Kidney glomerular epithelial cell (primary cell): ENCODE results near the gene GRIK3.
"Not testable (repeated sequence)": the region's sequence is repeated elsewhere in the genome, so short reads cannot be mapped to it uniquely, and the experiment has no call there.

Experiments used
- DNase-seq: peaks from one replicate; lab custom pipeline; 2025; lab: John Stamatoyannopoulos, UW

Gene GRIK3

DNA sequence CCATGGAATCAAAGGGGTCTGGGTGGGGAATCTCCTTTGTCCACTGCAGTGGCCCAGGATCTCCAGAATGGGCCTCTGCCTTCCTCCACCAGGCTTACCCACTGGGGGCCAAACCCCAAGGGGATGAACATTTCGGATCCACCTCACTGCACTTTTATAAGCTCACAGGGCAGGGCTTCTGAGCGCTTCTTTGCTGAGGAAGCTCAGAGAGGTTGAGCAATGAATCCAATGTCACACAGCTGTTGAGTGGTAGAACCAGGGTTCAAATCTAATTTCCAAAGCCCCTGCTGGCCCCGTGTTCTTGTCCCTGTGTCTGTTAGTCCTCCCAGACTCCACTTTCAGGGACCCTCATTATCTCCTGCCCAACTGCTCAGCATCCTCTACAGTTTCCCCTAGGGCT lies 250.8 kb downstream of the GRIK3 start:
- no peak for DNase-seq

DNA sequence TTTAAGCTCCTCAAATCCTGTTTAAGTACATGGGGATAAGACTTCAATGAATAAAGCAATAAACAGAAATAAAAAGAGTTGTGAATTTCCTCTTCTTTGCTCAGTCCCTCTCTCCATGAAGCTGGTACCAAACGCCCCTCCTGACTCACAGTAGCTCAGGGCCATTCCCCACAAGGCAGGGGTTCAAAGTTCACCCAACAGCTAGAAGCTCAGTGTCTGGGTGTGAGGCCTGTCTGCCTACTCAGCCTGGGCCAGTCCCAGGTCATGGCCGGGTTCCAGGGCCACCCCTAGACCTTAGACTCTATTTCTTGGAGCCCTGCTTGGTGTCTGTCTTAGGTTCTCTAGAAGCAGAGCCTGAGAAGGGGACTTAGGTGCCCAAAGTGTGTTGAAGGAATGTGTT lies 251.5 kb downstream of the GRIK3 start:
- DNase-seq: no peak

DNA sequence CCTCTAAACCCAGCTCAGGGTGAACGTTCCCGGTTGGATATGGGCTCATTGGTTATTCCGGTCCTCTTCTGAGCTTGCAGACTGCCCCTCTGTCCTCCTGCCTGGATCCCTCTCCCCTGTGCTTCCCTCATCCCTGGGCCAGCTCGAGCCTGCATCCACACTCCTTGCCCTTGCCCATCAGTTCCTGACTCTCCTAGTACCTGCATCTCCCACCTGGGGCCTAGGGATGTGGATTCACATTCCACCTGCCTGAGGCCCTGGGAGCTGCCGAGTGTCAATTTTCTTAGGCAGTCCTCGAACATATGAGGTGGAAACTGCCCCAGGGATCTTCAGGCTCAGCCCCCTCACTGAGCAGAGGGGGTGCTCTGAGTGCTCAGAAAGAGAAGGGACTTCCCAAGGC lies 252.2 kb downstream of the GRIK3 start:
- DNase-seq: no peak

DNA sequence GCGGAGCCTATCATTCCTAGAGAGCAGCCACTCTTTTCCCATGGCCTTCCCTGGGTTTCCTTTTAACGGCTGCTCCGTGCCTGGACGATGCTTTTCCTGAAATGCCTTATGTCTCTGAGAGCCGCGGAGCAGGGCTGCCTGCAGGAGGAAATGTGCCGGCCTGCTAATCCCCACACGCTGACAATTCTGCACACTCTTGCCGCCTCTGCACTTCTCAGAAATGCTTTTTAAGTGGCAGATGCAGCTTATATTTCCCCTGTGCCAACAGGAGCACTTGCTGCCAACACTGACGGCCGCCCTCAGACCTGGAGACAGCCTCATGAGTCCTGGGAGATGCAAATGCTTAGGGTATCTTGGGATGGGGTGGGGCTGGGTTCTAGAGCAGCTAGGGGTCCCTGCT lies 253.2 kb downstream of the GRIK3 start:
- DNase-seq: no peak

DNA sequence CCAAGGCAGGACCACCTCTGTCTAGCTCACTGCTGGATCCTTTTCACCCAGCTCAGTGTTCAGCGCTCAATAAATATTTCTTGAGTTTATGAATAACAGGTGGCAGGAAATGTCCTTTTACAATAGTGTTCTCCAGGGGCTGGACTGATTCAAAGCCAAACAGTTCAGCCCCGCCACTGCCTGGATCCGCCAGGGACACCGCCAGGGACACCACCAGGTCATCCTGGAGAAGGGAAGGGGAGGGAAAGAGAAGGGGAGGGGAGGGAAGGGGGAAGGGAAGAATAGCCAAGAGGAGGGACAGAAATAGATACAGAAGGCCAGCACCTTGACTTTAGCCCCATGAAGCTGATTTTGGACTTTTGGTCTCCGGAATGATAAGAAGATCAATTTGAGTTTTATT lies 255.6 kb downstream of the GRIK3 start:
- no peak for DNase-seq

DNA sequence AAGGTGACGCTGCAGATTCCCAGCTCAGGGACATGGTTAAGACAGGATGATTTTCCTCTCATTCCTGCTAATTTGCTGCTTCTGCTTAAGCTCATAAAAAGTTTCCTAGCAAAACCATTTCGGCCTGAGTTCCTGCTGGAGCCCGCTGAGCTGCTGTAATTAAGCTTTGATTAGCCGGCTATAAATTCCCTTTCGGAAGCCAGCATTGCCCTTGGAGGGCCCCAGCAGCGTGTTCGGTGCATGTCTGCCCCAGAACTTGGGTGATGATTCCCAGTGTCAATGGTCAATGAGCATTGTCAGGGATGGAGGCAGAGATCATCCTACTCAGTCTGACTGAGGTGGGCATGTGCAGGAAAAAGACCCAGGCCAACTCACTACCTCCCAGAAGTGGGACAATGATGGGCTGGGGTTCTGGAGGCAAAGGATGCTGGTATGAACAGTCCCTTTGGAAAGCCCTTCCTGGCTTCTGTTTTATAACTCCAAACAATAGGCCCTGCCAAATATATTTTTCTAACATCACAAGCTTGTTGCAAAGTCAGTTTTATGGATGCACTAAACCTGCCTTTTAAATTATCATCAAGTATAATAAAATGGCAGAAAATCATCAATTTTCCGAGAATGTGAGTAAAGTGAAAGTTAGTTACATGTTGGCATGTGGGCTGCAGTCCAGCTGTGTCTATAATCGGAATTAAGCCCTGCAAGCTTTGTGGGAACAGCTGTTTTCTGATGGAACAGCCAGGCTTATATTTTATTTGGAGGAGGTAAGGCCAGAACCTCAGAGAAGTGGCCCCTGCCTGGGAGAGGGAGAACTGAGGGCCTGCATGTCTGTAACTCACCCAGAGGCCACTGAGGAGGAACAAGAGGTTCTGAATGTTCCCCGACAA lies 257.1 kb downstream of the GRIK3 start:
- DNase-seq: no peak

DNA sequence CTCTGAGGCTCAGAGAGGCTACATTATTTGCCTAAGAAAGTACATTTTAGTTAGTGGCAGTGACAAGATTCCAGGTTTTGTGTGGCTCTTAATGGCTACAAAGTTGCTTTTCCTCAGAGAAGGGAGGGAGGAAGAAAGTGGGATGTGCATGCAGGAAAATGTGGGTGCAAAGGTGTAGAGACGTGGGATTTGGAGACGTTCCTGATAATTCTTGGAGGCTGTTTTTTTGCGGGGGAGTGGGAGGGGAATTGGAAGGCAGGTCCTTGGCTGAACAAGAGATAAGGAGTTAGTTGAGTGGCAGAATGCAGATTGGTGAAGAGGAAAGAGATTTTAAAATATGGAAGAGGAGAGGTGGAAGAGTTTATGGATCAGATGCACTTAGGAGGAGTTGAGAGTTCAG lies 258.1 kb downstream of the GRIK3 start:
- DNase-seq: no peak

DNA sequence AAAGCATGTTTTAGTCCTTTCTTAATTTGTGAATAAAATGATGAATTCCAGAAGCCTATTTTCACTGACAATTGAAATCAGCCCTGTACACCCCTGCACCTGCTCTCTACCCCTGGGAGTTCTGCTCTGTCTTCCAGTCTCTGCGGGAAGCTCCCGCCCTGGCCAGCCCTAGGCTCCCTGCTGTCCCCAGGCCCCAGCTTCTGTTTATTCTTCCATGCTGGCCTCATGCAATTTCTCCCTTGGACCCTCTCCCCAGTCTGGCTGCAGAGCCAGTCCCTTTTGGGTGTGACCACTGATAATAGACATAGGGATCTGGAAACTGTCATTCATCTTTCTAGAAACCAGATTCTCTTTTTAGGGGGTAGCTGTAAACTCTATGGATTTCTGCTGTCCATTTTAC lies 258.6 kb downstream of the GRIK3 start:
- DNase-seq: no peak

DNA sequence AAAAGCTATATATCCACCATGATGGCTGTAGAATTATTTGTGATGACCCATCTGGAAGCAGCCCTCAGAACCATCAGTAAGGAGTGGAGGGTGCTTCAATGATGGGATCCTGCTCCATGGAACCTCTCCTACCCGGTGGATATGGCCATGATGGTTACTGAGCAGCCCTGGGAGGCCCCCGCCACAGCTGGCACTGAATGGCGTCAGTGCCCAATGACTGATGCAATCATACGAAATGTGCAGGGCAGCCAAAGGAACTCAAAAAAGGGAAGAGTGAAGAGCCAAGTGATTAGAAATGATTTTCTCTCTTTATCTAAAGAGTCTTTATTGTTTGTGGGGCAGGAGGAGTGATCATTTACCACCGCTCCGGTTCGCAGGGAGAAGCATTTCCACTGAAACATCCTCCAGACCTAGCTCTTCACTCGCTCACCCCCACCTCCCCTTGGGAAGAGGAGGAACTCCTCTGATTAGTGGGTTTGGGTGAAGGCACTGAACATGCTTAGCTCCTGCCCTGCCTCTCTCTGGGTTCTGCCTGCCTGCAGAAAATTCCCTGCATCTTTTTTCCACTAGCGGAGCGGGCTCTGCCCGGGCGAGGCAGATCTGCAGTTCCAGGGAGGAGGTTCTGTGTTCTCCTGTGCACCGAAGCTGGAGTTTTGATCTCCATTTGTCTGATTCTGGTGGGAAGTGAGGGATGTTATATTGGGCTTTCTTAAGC lies 260.3 kb downstream of the GRIK3 start:
- DNase-seq: no peak

DNA sequence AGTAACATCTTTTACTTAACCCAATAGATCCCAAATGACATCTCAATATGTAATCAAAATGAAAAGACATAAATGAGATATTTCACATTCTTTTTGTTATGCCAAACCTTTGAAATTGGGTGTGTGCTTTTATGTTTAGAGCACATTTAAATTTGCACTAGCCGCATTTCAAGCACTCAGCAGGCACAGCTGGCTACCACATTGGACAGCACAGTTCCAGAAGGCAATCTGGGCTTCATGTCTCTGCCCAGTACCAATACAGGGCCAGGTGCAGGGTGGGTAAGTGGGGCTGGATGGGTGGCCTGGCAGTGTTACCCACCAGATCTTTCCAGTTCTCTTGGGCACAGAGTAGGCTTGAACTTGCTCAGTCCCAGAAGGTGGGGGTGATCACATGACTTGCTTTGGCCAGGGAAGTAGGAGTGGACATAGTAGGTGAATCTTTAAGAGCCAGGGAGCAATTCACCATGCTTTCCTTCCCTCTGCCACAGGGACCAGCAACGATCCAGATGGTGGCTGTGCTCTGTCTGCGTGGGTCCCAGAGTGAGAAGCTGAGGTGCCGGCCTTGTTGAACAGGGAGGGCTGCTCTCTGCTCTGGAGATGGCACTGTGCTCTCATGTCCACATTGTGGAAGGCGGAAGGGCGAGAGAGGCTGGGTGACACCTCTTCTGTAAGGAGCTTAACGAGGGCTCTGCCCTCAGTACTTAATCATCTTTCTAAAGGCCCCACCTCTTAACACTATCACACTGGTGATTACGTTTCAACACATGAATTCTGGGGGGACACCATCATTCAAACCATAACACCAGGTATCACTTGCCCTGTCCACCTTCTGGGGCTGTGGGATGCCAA lies 261.4 kb downstream of the GRIK3 start:
- DNase-seq: no peak

DNA sequence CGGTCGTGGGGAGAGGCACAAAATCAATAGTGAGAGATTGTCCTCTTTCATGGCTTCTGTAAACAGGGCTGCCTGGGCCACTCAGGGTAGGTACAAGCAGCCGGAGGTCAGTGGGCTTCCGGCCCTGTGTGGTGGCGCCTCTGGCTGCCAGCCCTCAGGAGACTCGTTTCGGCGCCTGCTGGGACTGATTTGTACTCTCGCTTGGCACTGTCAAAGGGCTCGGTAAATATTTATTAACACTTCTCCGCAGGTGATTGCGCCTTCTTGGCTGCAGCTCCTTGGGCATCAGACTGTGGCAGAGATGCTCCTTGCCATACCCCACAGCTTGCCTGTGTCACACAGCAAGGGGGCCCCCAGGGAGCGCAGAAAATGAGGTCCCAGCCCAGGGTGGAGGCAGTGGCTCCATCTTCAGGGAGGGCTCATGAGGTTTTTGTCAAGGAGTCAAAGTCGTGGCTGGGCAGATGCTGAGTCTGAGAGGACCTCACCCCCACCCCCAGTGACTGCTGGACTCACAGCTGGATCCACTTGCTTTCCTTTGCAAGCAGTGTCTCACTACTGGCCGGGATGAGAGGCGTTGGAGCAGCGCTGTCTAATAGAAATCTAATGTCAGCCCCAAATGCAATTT lies 262.5 kb downstream of the GRIK3 start:
- DNase-seq: no peak

DNA sequence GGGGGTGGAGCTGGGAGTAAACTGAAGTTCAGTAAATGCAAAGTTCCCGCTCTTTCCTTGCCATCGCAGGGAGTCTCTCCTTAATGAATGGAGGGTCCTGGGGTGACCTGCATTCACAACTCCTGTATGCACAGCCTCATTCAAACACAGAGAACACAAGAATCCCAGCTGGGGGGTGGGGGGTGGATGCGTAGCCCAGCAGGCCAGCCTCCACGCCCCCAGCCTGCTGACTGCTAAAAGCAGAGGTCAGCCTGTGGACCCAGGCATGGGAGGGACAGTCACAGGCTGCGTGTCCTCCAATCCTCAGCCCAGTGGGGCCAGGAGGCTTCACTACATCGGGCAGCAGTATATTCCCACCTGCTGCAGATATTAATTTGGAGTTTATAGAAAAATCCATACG lies 263.1 kb downstream of the GRIK3 start:
- no peak for DNase-seq

DNA sequence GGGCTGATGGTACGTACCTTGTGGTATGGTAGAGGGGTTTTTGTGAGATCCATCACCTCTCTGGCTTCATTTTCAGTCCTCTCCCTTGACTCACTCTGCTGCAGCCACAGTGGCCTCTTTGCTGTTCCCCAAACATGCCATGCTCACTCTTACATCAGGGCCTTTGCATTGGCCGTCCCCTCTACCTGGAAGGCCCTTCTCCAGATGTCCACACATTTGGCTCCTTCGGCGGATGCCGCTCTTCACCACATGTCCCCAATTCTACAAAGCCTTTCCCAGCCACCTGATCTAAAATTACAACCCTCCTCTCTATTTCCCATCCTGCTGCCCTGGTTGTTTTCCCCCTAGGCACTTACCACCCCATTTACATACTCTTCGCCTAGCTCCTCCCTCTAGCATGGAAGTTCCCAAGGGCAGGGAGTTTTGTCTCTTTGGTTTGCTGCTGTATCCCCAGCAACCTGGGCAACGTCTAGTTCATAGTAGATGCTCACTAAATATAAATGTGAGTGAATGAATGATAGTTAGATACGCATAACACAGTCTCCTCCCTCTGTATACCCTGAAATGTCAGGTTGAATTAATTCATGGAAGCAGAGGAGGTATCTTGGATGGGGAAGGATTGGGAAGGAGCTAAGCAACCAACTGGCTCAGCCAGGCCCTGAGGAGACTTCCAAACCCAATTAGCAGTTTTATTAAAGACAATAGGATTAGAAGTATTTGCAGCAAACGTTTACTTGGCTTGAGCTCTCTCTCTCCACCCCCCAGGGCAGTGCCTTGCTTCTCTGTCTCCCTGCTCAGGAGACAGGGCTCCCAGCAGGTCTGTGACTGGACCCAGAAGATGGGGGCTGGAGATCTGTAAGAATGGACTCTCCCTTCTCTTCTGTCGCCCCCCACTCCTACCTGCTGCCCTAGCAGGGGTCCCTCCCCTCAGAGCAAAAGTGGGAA lies 264.2 kb downstream of the GRIK3 start:
- DNase-seq: no peak

DNA sequence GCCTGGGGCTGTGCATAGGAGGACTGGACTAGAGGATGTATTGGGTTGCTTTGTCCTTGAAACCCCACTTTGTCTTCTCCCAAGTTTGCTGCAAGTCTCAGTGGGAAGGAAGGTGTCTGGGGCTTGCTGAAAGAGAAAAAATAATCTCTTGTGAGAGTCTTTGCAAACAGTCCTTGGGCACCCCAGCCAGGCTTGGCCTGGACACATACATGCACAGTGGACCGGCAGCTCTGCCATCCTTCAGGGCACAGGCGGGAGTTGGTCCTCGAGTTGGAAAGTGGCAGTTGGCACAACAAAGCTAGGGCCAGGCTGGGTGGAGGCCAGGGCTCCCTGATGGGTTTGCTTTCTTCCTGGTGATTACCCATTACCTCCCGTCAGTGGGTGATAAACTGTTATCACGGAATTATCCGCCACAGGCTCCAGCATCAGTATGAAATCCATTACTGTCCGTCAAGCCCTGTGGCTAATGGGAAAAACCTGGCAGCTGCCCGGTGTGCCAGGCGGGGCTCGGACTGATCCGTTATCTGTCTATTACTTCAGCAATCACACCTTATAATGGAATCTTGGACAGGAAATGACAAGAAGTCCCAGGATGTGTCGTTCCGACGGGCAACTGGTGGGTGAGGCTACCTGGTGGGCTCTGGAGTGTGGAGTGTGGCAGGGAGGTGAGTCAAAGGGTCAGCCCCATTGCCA lies 265.7 kb downstream of the GRIK3 start:
- DNase-seq: no peak

DNA sequence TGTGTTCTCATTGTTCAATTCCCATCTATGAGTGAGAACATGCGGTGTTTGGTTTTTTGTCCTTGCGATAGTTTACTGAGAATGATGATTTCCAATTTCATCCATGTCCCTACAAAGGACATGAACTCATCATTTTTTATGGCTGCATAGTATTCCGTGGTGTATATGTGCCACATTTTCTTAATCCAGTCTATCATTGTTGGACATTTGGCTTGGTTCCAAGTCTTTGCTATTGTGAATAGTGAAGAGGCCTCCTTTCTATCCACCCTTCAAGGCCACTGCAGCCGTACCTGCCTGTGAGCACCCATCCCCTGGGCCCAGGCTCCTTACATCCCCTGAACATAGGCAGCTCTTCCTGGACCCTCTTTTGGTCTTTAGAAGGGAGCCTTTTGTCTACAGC lies 266.9 kb downstream of the GRIK3 start:
- DNase-seq: not testable (repeated sequence)

DNA sequence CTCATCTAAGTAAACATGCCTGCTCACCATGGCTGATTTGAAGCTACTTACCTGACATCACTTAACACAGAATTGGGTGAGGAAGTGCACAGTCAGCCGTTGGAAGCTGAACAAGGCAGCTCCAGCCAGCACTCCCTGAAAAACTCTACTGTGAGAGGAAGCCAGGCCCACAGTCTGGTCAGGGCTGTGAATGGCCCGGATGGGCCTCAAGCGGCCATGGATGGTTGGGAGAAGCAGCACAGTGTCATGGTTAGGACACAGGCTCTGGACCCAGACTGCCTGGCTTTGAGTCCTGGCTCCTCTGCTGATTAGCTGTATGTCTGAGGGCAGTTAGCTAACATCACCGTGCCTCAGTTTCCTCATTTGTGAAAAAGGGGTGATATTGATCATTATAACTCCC lies 267.8 kb downstream of the GRIK3 start:
- DNase-seq: no peak

DNA sequence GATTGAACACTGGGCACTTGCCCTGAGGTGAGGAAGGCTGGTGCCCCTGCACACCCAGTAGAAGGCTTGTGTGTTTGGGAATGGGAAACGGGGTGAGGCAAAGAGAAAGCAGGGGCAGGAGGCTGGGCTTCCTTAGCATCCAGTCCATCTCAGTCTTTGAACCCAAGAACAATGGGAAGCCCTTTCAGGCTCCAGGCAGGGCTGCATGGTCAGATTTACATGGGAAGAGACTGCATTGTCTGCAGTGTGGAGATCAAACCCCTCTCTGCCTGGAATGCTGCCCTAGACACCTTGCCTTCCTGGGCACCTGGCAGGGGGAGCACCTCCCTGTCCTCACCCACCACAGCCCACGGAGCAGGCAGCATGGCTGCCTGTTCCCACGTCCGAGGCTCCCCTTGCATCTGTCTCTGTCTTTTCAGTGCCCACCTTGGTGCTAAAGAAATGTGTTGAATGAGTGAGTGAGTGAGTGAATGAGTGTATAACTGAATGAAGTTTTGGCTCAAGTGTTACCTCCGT lies 268.5 kb downstream of the GRIK3 start:
- no peak for DNase-seq

DNA sequence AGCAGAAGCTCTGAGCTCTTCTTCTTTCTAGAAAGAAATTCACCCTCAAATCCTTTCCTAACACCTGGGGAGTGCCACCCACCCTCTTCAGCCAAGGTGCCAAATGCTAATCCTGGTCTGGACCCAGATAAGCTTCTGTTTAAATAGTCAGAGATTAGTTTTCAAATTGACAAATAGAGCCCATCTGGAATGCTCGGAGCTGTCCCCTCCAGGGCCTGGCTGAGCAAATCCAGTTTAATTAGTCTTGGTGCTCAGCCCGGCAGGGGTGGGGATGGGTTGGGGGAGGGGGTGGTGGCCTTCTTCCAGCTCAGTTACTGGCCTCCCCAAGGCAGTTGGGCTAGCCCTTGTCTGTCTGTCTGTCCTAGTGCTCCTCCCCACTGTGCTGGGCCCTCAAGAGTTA lies 269.5 kb downstream of the GRIK3 start:
- DNase-seq: no peak

DNA sequence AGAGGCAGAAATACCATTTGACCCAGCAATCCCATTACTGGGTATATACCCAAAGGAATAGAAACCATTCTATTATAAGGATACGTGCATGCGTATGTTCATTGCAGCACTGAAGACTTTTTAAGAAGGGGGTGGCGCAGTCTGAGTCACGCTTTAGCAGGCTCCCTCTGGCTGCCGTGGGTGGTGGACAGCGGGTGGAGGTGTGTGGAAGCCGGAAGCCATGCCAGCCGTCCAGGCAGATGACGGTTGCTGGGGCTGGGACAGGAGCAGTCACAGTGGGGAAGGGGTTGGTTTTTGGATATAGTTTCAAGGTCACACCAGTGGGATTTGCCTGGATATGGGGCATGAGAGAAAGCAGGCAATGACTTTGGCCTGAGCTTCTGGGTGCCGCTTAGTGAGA lies 270.5 kb downstream of the GRIK3 start:
- DNase-seq: no peak

DNA sequence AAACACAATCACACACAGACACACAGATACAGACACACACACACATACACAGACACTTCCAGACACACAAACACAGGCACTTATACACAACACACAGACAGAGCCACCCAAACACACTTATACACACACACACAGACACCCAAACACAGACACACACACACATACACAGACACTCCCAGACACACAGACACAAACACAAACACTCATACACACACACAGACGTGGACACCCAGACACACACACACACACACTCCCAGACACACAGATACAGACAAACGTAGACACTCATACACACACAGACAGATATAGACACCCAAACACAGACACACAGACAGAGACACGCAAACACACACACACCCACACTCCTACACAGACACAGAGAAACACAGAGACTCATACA lies 272.1 kb downstream of the GRIK3 start:
- no peak for DNase-seq
